HepG2 (cell line): Measurements from ENCODE around the gene CFAP92. TPM values are rescaled to one million over a fixed set of nuclear protein-coding genes. Genes with fewer than 3 reads are reported as not detected.

Experiments used
- FOXK1 ChIP-seq: sonication (generic); formaldehyde crosslinking; IDR thresholded peaks from 2 replicates; pipeline ENCODE4 v1.4.0; 2020; ENCODE audit warnings: low read depth, missing genetic modification reagents, borderline replicate concordance
- HNF1A ChIP-seq, 2 experiments: sonication (generic) in 1 of 2; formaldehyde crosslinking in 1 of 2; IDR thresholded peaks; 2 replicates each; pipeline versions ENCODE4 v1.4.0 to v1.6.1; 2016 to 2020; ENCODE audit warnings: borderline replicate concordance in 1 of 2, low read depth in 1 of 2, mild to moderate bottlenecking in 1 of 2, missing genetic modification reagents in 1 of 2
- IKZF4 ChIP-seq: sonication (generic); formaldehyde crosslinking; IDR thresholded peaks from 2 replicates; pipeline ENCODE4 v1.5.1; 2020; ENCODE audit warnings: borderline replicate concordance, mild to moderate bottlenecking, low read depth, missing genetic modification reagents; ENCODE audit errors: not compliant biosample characterization
- KLF11 ChIP-seq: IDR thresholded peaks from 2 replicates; pipeline ENCODE4 v1.6.1; 2016; ENCODE audit warnings: missing compliant biosample characterization
- MTF1 ChIP-seq: sonication (generic); formaldehyde crosslinking; IDR thresholded peaks from 2 replicates; pipeline ENCODE4 v1.5.0; 2020; ENCODE audit warnings: missing genetic modification reagents
- MYNN ChIP-seq: sonication (generic); formaldehyde crosslinking; IDR thresholded peaks from 2 replicates; pipeline ENCODE4 v1.4.0; 2020; ENCODE audit warnings: mild to moderate bottlenecking, low read depth, missing genetic modification reagents
- NFKBIZ ChIP-seq: IDR thresholded peaks from 2 replicates; pipeline ENCODE4 v1.6.1; 2018; ENCODE audit warnings: missing genetic modification reagents, missing compliant biosample characterization
- POLR2AphosphoS5 ChIP-seq: IDR thresholded peaks from 2 replicates; pipeline ENCODE4 v1.6.1; 2012; ENCODE audit warnings: low read depth, low read length
- SNAI1 ChIP-seq: sonication (generic); formaldehyde crosslinking; IDR thresholded peaks from 2 replicates; pipeline ENCODE4 v1.5.0; 2020; ENCODE audit warnings: mild to moderate bottlenecking, missing genetic modification reagents, borderline replicate concordance
- SP5 ChIP-seq: IDR thresholded peaks from 2 replicates; pipeline ENCODE4 v1.6.1; 2016; ENCODE audit warnings: low read depth, borderline replicate concordance
- SUZ12 ChIP-seq: fragments of 150-350 bp; IDR thresholded peaks from 2 replicates; pipeline ENCODE4 v1.6.1; 2014; ENCODE audit warnings: low read depth, low read length
- TEAD3 ChIP-seq: optimal IDR thresholded peaks from 2 replicates; pipeline ENCODE3; 2016; ENCODE audit warnings: borderline replicate concordance
- TSC22D2 ChIP-seq: sonication (generic); formaldehyde crosslinking; IDR thresholded peaks from 2 replicates; pipeline ENCODE4 v1.5.1; 2020; ENCODE audit warnings: missing genetic modification reagents, mild to moderate bottlenecking, borderline replicate concordance
- UBTF ChIP-seq: sonication (generic); formaldehyde crosslinking; IDR thresholded peaks from 2 replicates; pipeline ENCODE4 v1.4.0; 2020; ENCODE audit warnings: mild to moderate bottlenecking, missing genetic modification reagents
- ZFY ChIP-seq: sonication (generic); formaldehyde crosslinking; IDR thresholded peaks from 2 replicates; pipeline ENCODE4 v1.4.0; 2020; ENCODE audit warnings: missing genetic modification reagents
- ZIK1 ChIP-seq: sonication (generic); formaldehyde crosslinking; IDR thresholded peaks from 2 replicates; pipeline ENCODE4 v1.5.0; 2020; ENCODE audit warnings: mild to moderate bottlenecking, low read depth, missing genetic modification reagents, borderline replicate concordance
- ZNF292 ChIP-seq: sonication (generic); formaldehyde crosslinking; IDR thresholded peaks from 2 replicates; pipeline ENCODE4 v1.8.1; 2022; ENCODE audit warnings: mild to moderate bottlenecking, low read depth, missing genetic modification reagents, borderline replicate concordance
- ZNF335 ChIP-seq: sonication (generic); formaldehyde crosslinking; IDR thresholded peaks from 2 replicates; pipeline ENCODE4 v1.4.0; 2020; ENCODE audit warnings: missing genetic modification reagents
- ZNF552 ChIP-seq: sonication (generic); formaldehyde crosslinking; IDR thresholded peaks from 2 replicates; pipeline ENCODE4 v1.9.0; 2022; ENCODE audit warnings: missing genetic modification reagents, mild to moderate bottlenecking, borderline replicate concordance
- ZNF792 ChIP-seq: IDR thresholded peaks from 2 replicates; pipeline ENCODE4 v1.6.1; 2016
- ZNF839 ChIP-seq: sonication (generic); formaldehyde crosslinking; IDR thresholded peaks from 2 replicates; pipeline ENCODE4 v1.4.0; 2020; ENCODE audit warnings: missing genetic modification reagents, mild to moderate bottlenecking, borderline replicate concordance
- polyA plus RNA-seq, 8 experiments: library from polyadenylated mRNA; depleted of rRNA in 3 of 8; stranded (reverse) in 7 of 8; unstranded in 1 of 8; fragments of >200 nt; fragmentation: Illumina TruSeq in 4 of 8; extraction: Trizol in 4 of 8; gene quantifications; 2 replicates each; pipeline versions ENCODE4 v1.2.1 to v1.2.3, GENCODE V29; 2011 to 2016; ENCODE audit warnings: low read depth in 4 of 8, missing spikeins in 1 of 8, mixed read lengths in 1 of 8; ENCODE audit not compliant: insufficient read depth in 1 of 8
- total RNA-seq, 5 experiments: library from RNA; depleted of rRNA; stranded (reverse); fragments of >200 nt; fragmentation: Illumina TruSeq; extraction: Trizol; gene quantifications; 2 replicates each; pipeline ENCODE4 v1.2.3, GENCODE V29; 2016; ENCODE audit warnings: low read depth in 1 of 5
- TF ChIP-seq, protein P1 (sequence below): IDR thresholded peaks from 2 replicates; pipeline ENCODE4 v1.6.1; 2016
- TF ChIP-seq, protein P2 (sequence below): sonication (generic); formaldehyde crosslinking; IDR thresholded peaks from 2 replicates; pipeline ENCODE4 v1.5.0; 2020; ENCODE audit warnings: missing genetic modification reagents

The CFAP92 gene
- total and polyA plus RNA-seq, 2 of the 13 experiments (the other 11 are each of a cell fraction or from before 2014, with no cell fraction given): 0.18 to 0.46 TPM

GRCh38 chr3:129005526-129006303, 11.8 kb upstream of the CFAP92 start (continued):
- TF ChIP-seq HNF1A (IDR thresholded peaks at IDR 0.05; ENCODE audit: low read depth) (no peak), HNF1A (CRISPR knock-in tag; IDR thresholded peaks at IDR 0.05; ENCODE audit: borderline replicate concordance) (no peak), IKZF4 (no peak), MYNN (CRISPR knock-in tag) (no peak), ZNF552 (CRISPR knock-in tag) (no peak), MTF1 (CRISPR knock-in tag) (no peak), ZNF839 (no peak), SUZ12 (no peak), ZIK1 (CRISPR knock-in tag) (no peak), SP5 (CRISPR knock-in tag) (peak; percentile 72), ZNF335 (CRISPR knock-in tag) (no peak), FOXK1 (CRISPR knock-in tag) (no peak), TEAD3 (CRISPR knock-in tag) (peak; percentile 48), ZFY (CRISPR knock-in tag) (peak; percentile 59), ZNF292 (CRISPR knock-in tag) (no peak), POLR2AphosphoS5 (no peak), SNAI1 (CRISPR knock-in tag) (no peak), KLF11 (CRISPR knock-in tag) (no peak), NFKBIZ (CRISPR knock-in tag) (no peak), ZNF792 (CRISPR knock-in tag) (peak; percentile 71; the same call in 1 of the 2 replicates), UBTF (CRISPR knock-in tag) (no peak), TSC22D2 (CRISPR knock-in tag) (no peak)
- TF ChIP-seq, protein P1, sequence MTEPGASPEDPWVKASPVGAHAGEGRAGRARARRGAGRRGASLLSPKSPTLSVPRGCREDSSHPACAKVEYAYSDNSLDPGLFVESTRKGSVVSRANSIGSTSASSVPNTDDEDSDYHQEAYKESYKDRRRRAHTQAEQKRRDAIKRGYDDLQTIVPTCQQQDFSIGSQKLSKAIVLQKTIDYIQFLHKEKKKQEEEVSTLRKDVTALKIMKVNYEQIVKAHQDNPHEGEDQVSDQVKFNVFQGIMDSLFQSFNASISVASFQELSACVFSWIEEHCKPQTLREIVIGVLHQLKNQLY: no peak
- TF ChIP-seq, protein P2, sequence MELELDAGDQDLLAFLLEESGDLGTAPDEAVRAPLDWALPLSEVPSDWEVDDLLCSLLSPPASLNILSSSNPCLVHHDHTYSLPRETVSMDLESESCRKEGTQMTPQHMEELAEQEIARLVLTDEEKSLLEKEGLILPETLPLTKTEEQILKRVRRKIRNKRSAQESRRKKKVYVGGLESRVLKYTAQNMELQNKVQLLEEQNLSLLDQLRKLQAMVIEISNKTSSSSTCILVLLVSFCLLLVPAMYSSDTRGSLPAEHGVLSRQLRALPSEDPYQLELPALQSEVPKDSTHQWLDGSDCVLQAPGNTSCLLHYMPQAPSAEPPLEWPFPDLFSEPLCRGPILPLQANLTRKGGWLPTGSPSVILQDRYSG (CRISPR knock-in tag): no peak
